ENCODE data around the gene KRTAP10-2.

Gene KRTAP10-2

DNA sequence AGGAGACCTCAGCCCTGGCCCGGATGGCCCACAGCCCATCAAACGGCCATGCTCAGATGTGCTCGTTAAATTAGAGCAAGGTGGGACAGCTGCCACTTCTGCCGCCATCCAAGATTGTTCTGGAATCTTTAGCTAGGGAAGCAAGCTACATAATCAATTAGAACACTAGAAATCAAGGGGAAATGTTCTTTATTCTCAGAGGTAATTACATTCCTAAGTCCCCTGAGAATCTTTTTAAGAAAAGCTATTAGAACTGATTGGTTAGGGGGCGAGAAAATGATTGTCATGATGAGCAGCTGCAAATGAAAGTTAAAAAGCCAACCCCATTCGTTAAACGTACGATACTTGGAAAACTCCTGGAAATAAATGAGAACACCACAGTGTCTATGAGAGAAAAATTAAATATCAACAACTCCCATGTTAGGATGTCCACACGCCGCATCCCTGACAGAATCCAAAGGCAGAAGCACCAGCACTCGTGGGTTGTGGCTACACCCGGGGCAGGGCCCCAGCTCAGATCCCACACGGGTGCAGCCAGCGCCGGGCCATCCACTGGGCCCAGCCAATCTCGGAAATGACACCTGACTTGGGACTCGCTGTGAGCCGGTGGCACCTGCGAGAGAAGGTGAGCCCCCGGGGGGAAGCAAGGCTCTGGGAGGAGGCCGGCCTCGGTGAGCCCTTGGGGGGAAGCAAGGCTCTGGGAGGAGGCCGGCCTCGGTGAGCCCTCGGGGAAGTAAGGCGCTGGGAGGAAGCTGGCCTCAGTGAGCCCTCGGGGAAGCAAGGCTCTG lies 48.9 kb downstream of the KRTAP10-2 start:
- no peak for DNase-seq (ENCODE audit: extremely low read depth, low read depth)
- H3K4me3 ChIP-seq (replicated peaks; ENCODE audit: low read depth, low read length) = no peak overlapping the region
- TF ChIP-seq, protein P1, sequence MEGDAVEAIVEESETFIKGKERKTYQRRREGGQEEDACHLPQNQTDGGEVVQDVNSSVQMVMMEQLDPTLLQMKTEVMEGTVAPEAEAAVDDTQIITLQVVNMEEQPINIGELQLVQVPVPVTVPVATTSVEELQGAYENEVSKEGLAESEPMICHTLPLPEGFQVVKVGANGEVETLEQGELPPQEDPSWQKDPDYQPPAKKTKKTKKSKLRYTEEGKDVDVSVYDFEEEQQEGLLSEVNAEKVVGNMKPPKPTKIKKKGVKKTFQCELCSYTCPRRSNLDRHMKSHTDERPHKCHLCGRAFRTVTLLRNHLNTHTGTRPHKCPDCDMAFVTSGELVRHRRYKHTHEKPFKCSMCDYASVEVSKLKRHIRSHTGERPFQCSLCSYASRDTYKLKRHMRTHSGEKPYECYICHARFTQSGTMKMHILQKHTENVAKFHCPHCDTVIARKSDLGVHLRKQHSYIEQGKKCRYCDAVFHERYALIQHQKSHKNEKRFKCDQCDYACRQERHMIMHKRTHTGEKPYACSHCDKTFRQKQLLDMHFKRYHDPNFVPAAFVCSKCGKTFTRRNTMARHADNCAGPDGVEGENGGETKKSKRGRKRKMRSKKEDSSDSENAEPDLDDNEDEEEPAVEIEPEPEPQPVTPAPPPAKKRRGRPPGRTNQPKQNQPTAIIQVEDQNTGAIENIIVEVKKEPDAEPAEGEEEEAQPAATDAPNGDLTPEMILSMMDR (IDR thresholded peaks at IDR 0.05; ENCODE audit: low read depth, low read length, missing control alignments) = no peak

Measured in HFF-Myc (cell line).